Fibroblast of lung (primary cell): Measurements from ENCODE around the gene HAO1. TPM values are rescaled to one million over a fixed set of nuclear protein-coding genes. Genes with fewer than 3 reads are reported as not detected.

Experiments used
- DNase-seq, 2 donors: peaks; one replicate each; pipeline versions ENCODE4 v3.0.0 to v3.0.0-alpha.2; 2010; ENCODE audit warnings: low read depth in 2 of 2
- H2AFZ ChIP-seq: 2 replicates; pipeline ENCODE4 v1.5.1; 2012; ENCODE audit warnings: low read length, control low read depth, inconsistent platforms
- H3K27ac ChIP-seq: 2 replicates; pipeline ENCODE4 v1.5.1; 2011; ENCODE audit warnings: low read length, control low read depth; ENCODE audit not compliant: insufficient read depth
- H3K27me3 ChIP-seq: 2 replicates; pipeline ENCODE4 v1.5.1; 2011; ENCODE audit warnings: mild to moderate bottlenecking, low read length; ENCODE audit not compliant: control insufficient read depth, insufficient read depth
- H3K36me3 ChIP-seq: 2 replicates; pipeline ENCODE4 v1.5.1; 2011; ENCODE audit warnings: low read length; ENCODE audit not compliant: control insufficient read depth, insufficient read depth
- H3K4me1 ChIP-seq: 2 replicates; pipeline ENCODE4 v1.5.1; 2011; ENCODE audit warnings: low read length; ENCODE audit not compliant: control insufficient read depth, insufficient read depth; ENCODE audit errors: extremely low read depth
- H3K4me2 ChIP-seq: 2 replicates; pipeline ENCODE4 v1.5.1; 2011; ENCODE audit warnings: low read length, control low read depth; ENCODE audit not compliant: insufficient read depth; ENCODE audit errors: extremely low read depth
- H3K4me3 ChIP-seq, 4 experiments: fragments of 200-600 bp in 1 of 4; sonication (generic) in 1 of 4; replicated peaks in 1 of 4; 2 replicates each; pipeline ENCODE4 v1.5.1; 2011 to 2016; ENCODE audit warnings: low read length in 4 of 4, low read depth in 3 of 4, mild to moderate bottlenecking in 3 of 4, control low read depth in 2 of 4, inconsistent platforms in 1 of 4, mixed read lengths in 1 of 4; ENCODE audit not compliant: insufficient read depth in 1 of 4; ENCODE audit errors: control extremely low read depth in 1 of 4
- H3K79me2 ChIP-seq: 2 replicates; pipeline ENCODE4 v1.5.1; 2012; ENCODE audit warnings: mild to moderate bottlenecking, low read length, inconsistent platforms; ENCODE audit not compliant: control insufficient read depth, insufficient read depth
- H3K9ac ChIP-seq: 2 replicates; pipeline ENCODE4 v1.5.1; 2011; ENCODE audit warnings: mild to moderate bottlenecking, low read length, control low read depth; ENCODE audit not compliant: insufficient read depth
- H3K9me3 ChIP-seq: 2 replicates; pipeline ENCODE4 v1.5.1; 2012; ENCODE audit warnings: low read depth, low read length; ENCODE audit not compliant: control insufficient read depth, insufficient read depth
- H4K20me1 ChIP-seq: 2 replicates; pipeline ENCODE4 v1.5.1; 2011; ENCODE audit warnings: low read length; ENCODE audit not compliant: control insufficient read depth, insufficient read depth; ENCODE audit errors: extremely low read depth
- CTCF ChIP-seq, 2 donors: IDR thresholded peaks in 1 of 2; conservative IDR thresholded peaks in 1 of 2; 1 replicate in 1 of 2; 2 replicates in 1 of 2; pipeline ENCODE4 v1.5.1; 2011 to 2012; ENCODE audit warnings: low read length in 2 of 2, control low read depth in 1 of 2, inconsistent platforms in 1 of 2, low read depth in 1 of 2, mild to moderate bottlenecking in 1 of 2
- EZH2 ChIP-seq: IDR thresholded peaks from 2 replicates; pipeline ENCODE4 v1.5.1; 2012; ENCODE audit warnings: low read length, control low read depth, mild to moderate bottlenecking; ENCODE audit errors: missing control alignments
- polyA plus RNA-seq, 2 donors: library from polyadenylated mRNA; depleted of rRNA in 1 of 2; stranded (reverse) in 1 of 2; unstranded in 1 of 2; fragments of >200 nt; gene quantifications; 2 replicates each; pipeline ENCODE4 v1.2.1, GENCODE V29; 2011 to 2012; ENCODE audit warnings: missing spikeins in 1 of 2
- total RNA-seq: library from RNA; depleted of rRNA; stranded (reverse); fragments of >200 nt; gene quantifications from 2 replicates; pipeline ENCODE4 v1.2.1, GENCODE V29; 2014

Gene HAO1
- total and polyA plus RNA-seq, 2 donors (not counting 1 experiment from before 2014, with no cell fraction given), result not detected

- TF ChIP-seq EZH2 (no peak), CTCF (conservative IDR thresholded peaks at IDR 0.05 in 1 of 2, IDR thresholded peaks at IDR 0.05 in 1 of 2; ENCODE audit: low read depth in 1 of 2, low read length in 2 of 2) (no peak)
- no peak overlapping the region for H2AFZ ChIP-seq
- H4K20me1 ChIP-seq, result no peaks in the 10 kb centered on the region
- H3K9ac ChIP-seq, result no peak overlapping the region
- no peaks in the 10 kb centered on the region for H3K27me3 ChIP-seq
- no peak for DNase-seq
- no peak overlapping the region for H3K4me2 ChIP-seq
- H3K9me3 ChIP-seq, result no peaks in the 10 kb centered on the region
- no peak overlapping the region for H3K4me3 ChIP-seq
- H3K36me3 ChIP-seq, result no peaks in the 10 kb centered on the region
- no peaks in the 10 kb centered on the region for H3K4me1 ChIP-seq
- H3K27ac ChIP-seq, result no peak overlapping the region
- no peaks in the 10 kb centered on the region for H3K79me2 ChIP-seq
These were observed 9.9 kb downstream of the HAO1 start for GRCh38 chr20:7930343-7930742.

GRCh38 chr20:7926767-7927166 is 13.5 kb downstream of the HAO1 start:
- Histone ChIP-seq H3K4me2 (no peak overlapping the region), H3K79me2 (no peaks in the 10 kb centered on the region), H2AFZ (no peak overlapping the region), H3K4me1 (peaks cover 5% of the 10 kb centered on the region), H3K27ac (no peak overlapping the region), H3K27me3 (no peaks in the 10 kb centered on the region), H4K20me1 (no peaks in the 10 kb centered on the region), H3K4me3 (no peak overlapping the region), H3K9me3 (no peaks in the 10 kb centered on the region), H3K9ac (no peak overlapping the region), H3K36me3 (no peaks in the 10 kb centered on the region)
- peak; percentile 51 to 57 for DNase-seq
- peak; percentile 67 to 72 for TF ChIP-seq CTCF (conservative IDR thresholded peaks at IDR 0.05 in 1 of 2, IDR thresholded peaks at IDR 0.05 in 1 of 2; ENCODE audit: low read depth in 1 of 2, low read length in 2 of 2)
- no peak for TF ChIP-seq EZH2

- H3K9me3 ChIP-seq, result no peaks in the 10 kb centered on the region
- no peaks in the 10 kb centered on the region for H3K27me3 ChIP-seq
- no peaks in the 10 kb centered on the region for H3K36me3 ChIP-seq
- peaks cover 5% of the 10 kb centered on the region for H3K4me1 ChIP-seq
- TF ChIP-seq EZH2, result no peak
- H3K4me2 ChIP-seq, result no peak overlapping the region
- H3K9ac ChIP-seq, result no peak overlapping the region
- no peaks in the 10 kb centered on the region for H3K79me2 ChIP-seq
- no peak overlapping the region for H2AFZ ChIP-seq
- no peak overlapping the region for H3K27ac ChIP-seq
- DNase-seq, result no peak
- no peak overlapping the region for H3K4me3 ChIP-seq
- H4K20me1 ChIP-seq, result no peaks in the 10 kb centered on the region
These were observed 13.9 kb downstream of the HAO1 start for GRCh38 chr20:7926323-7926722.
